GM12878 (cell line): ENCODE data around the gene SHISA9. TPM values are rescaled to one million over a fixed set of nuclear protein-coding genes. Genes with fewer than 3 reads are reported as not detected.
"Not testable (repeated sequence)": the region's sequence is repeated elsewhere in the genome, so short reads cannot be mapped to it uniquely, and the experiment has no call there.

ENCODE experiments used
- ATAC-seq: fragments of 200-7000 bp; cut with Tn5 transposase; 3 replicates; pipeline ENCODE4 v1.9.1; 2020; ENCODE audit warnings: mild to moderate bottlenecking, moderate library complexity
- BruUV-seq: library from RNA; stranded (reverse); fragments of 400-500 nt; replicated peaks from 2 replicates; lab custom pipeline; 2021; lab: Mats Ljungman, UMichigan
- CTCF ChIA-PET: fragments of 300-600 bp; sonication (Branson Sonifier 250); formaldehyde crosslinking; extraction: SDS; loops from one replicate; lab custom pipeline; 2021; ENCODE audit warnings: inconsistent platforms; lab: Yijun Ruan, JAX
- POLR2A ChIA-PET: fragments of 350-600 bp; formaldehyde crosslinking; extraction: SDS; loops from one replicate; lab custom pipeline; 2021; ENCODE audit warnings: inconsistent platforms; lab: Charles Lee
- RAD21 ChIA-PET: fragments of 300-600 bp; sonication (Branson Sonifier 250); formaldehyde crosslinking; loops from one replicate; lab custom pipeline; 2023; ENCODE audit warnings: antibody characterized with exemption; ENCODE audit not compliant: unreplicated experiment; lab: Charles Lee
- SMC1A ChIA-PET: fragments of 300-600 bp; sonication (Branson Sonifier 250); formaldehyde crosslinking; loops from one replicate; lab custom pipeline; 2023; ENCODE audit not compliant: unreplicated experiment, uncharacterized antibody; lab: Charles Lee
- DNase-seq: peaks from one replicate; pipeline ENCODE4 v3.0.0-alpha.2; 2011; ENCODE audit warnings: low read depth, low spot score
- FAIRE-seq: peaks from 3 replicates; lab custom pipeline; 2011; peaks lifted over from hg19 to GRCh38; lab: Jason Lieb, UNC
- H2AFZ ChIP-seq: 2 replicates; pipeline ENCODE4 v1.6.0; 2011; ENCODE audit warnings: low read depth, low read length, control low read depth; ENCODE audit not compliant: control insufficient read depth
- H3K27ac ChIP-seq: 2 replicates; pipeline ENCODE4 v1.5.1; 2011; ENCODE audit warnings: control low read depth; ENCODE audit not compliant: control insufficient read depth, insufficient read depth
- H3K27me3 ChIP-seq, 2 experiments: replicated peaks in 1 of 2; 2 replicates each; pipeline versions ENCODE4 v1.6.0 to v1.6.1; 2011; ENCODE audit warnings: low read length in 1 of 2; ENCODE audit not compliant: control insufficient read depth in 2 of 2, insufficient read depth in 2 of 2
- H3K36me3 ChIP-seq, 2 experiments: 2 replicates each; pipeline ENCODE4 v1.5.1; 2011; ENCODE audit warnings: low read length in 1 of 2; ENCODE audit not compliant: control insufficient read depth in 2 of 2, insufficient read depth in 2 of 2
- H3K4me1 ChIP-seq: 2 replicates; pipeline ENCODE4 v1.6.1; 2011; ENCODE audit warnings: mild to moderate bottlenecking, low read length, moderate library complexity, mixed read lengths; ENCODE audit not compliant: control insufficient read depth, insufficient read depth
- H3K4me2 ChIP-seq: 2 replicates; pipeline ENCODE4 v1.6.0; 2011; ENCODE audit warnings: control low read depth; ENCODE audit not compliant: control insufficient read depth, insufficient read depth
- H3K4me3 ChIP-seq: fragments of 200-600 bp; sonication (generic); 2 replicates; pipeline ENCODE4 v1.5.1; 2016
- H3K79me2 ChIP-seq: 2 replicates; pipeline ENCODE4 v1.6.0; 2011; ENCODE audit warnings: low read length; ENCODE audit not compliant: control insufficient read depth, insufficient read depth
- H3K9ac ChIP-seq: 2 replicates; pipeline ENCODE4 v1.8.0; 2011; ENCODE audit warnings: low read length, control low read depth, mixed read lengths; ENCODE audit not compliant: control insufficient read depth, insufficient read depth
- H3K9me3 ChIP-seq: replicated peaks from 3 replicates; pipeline ENCODE4 v1.5.1; 2011; ENCODE audit warnings: mild to moderate bottlenecking, low read length; ENCODE audit not compliant: control insufficient read depth, insufficient read depth
- H4K20me1 ChIP-seq: 2 replicates; pipeline ENCODE4 v1.6.0; 2011; ENCODE audit not compliant: control insufficient read depth, insufficient read depth
- EP300 ChIP-seq, 2 experiments: fragments of 150-350 bp in 1 of 2; IDR thresholded peaks; 2 replicates each; pipeline ENCODE4 v1.6.1; 2011 to 2012; ENCODE audit warnings: low read depth in 2 of 2, low read length in 2 of 2, borderline replicate concordance in 1 of 2, improper control_type of control experiment in 1 of 2, inconsistent platforms in 1 of 2; ENCODE audit not compliant: control insufficient read depth in 1 of 2
- FOS ChIP-seq: IDR thresholded peaks from 3 replicates; pipeline ENCODE4 v1.6.1; 2011; ENCODE audit warnings: borderline replicate concordance; ENCODE audit not compliant: insufficient read length; ENCODE audit errors: extremely low read depth
- WGBS: methylation state at CpG from one replicate; pipeline ENCODE4 v1.1.6; 2016; ENCODE audit warnings: low lambda C conversion rate; ENCODE audit not compliant: insufficient replicate concordance, insufficient coverage; ENCODE audit errors: missing lambda C conversion rate; 5-methylcytosine and 5-hydroxymethylcytosine counted together
- in situ Hi-C: fragments of 300-500 bp; cut with MboI; formaldehyde crosslinking; loops from 9 replicates; pipeline ENCODE4 v1.14.3; 2018; ENCODE audit warnings: mixed read lengths
- intact Hi-C: fragments of 100-400 bp; cut with micrococcal nuclease; formaldehyde crosslinking; loops from one replicate; pipeline ENCODE4 v1.14.2; 2022; ENCODE audit not compliant: unreplicated experiment
- polyA plus RNA-seq, 11 experiments: library from polyadenylated mRNA; depleted of rRNA in 4 of 11; unstranded in 6 of 11; stranded (reverse) in 5 of 11; fragments of >200 nt; fragmentation: Nextera tagmentation in 4 of 11; fragmentation: Illumina TruSeq in 1 of 11; extraction: Ambion mirVana in 4 of 11; extraction: Trizol in 1 of 11; gene quantifications; 1 replicate in 1 of 11; 2 replicates in 10 of 11; pipeline versions ENCODE4 v1.2.1 to v1.2.3, GENCODE V29; 2011 to 2016; ENCODE audit warnings: inconsistent platforms in 2 of 11, missing spikeins in 2 of 11, low read depth in 1 of 11
- total RNA-seq, 4 experiments: library from RNA; depleted of rRNA in 3 of 4; stranded (reverse); fragments of >200 nt in 3 of 4; fragmentation: Illumina TruSeq in 1 of 4; extraction: Trizol in 1 of 4; gene quantifications; 2 replicates each; pipeline versions ENCODE4 v1.2.1 to v1.2.3, GENCODE V29; 2013 to 2021

SHISA9 gene
- total and polyA plus RNA-seq, 10 of the 15 experiments (the other 5 are each of a cell fraction or from before 2014, with no cell fraction given) = 0.03 to 25.5 (median 0.07) TPM

DNA sequence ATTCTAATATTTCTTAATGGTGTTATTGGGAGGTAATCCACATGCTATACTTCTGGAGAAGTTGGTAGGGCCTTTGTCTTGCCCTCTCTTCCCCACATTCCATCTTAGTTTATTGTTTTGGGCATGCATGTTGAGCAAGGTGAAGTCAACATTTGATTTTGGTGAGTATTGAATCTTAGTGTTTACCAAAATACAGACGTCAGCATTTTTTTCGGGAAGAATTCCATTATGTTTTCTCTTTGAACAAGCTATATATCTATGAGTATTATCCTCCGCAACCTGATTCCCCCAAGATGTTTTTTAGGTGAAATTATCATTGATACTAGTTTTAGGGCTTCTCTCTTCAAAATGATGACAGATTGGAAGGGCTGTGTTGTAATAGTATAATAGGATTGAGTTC is 47.4 kb upstream of the SHISA9 start:
- in situ Hi-C loops (no loop called here), intact Hi-C loops (no loop called here)
- Histone ChIP-seq H3K9ac (no peak overlapping the region), H3K4me3 (no peak overlapping the region), H3K36me3 (no peaks in the 10 kb centered on the region), H3K27ac (no peak overlapping the region), H3K9me3 (peaks cover 1% of the 10 kb centered on the region; the same call in 1 of the 3 replicates), H3K4me2 (no peak overlapping the region), H4K20me1 (no peaks in the 10 kb centered on the region), H3K4me1 (no peaks in the 10 kb centered on the region), H3K79me2 (no peaks in the 10 kb centered on the region), H3K27me3 (no peaks in the 10 kb centered on the region), H2AFZ (no peak overlapping the region)
- RAD21 ChIA-PET = no interaction called here
- TF ChIP-seq EP300 (IDR thresholded peaks at IDR 0.05; ENCODE audit: borderline replicate concordance in 1 of 2, control insufficient read depth in 1 of 2, low read depth in 2 of 2, low read length in 2 of 2) (no peak), FOS (no peak)
- no TSS peak for BruUV-seq
- WGBS = 91% methylated on average over 3 of the region's 3 CpGs
- no peak for ATAC-seq
- POLR2A ChIA-PET = no interaction called here
- SMC1A ChIA-PET = no interaction called here
- FAIRE-seq = no peak
- DNase-seq = no peak
- CTCF ChIA-PET = no interaction called here

DNA sequence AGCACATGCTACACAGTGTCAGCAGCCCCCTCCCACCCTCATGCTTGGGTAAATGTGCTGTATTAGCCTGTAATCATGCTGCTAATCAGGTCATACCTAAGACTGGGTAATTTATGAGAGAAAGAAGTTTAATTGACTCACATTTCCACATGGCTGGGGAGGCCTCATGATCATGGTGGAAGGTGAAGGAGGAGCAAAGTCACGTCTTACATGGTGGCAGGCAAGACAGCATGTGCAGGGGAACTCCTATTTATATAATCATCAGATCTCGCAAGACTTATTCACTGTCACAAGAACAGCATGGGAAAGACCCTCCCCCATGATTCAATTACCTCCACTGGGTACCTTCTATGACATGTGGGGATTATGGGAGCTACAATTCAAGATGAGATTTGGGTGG is 44.0 kb upstream of the SHISA9 start:
- H3K27ac ChIP-seq, H3K79me2 ChIP-seq, DNase-seq, H2AFZ ChIP-seq, RAD21 ChIA-PET, H3K9ac ChIP-seq, H3K27me3 ChIP-seq, intact Hi-C loops, H3K4me2 ChIP-seq, H3K9me3 ChIP-seq, H3K4me1 ChIP-seq, H3K4me3 ChIP-seq, H4K20me1 ChIP-seq, FAIRE-seq, H3K36me3 ChIP-seq, SMC1A ChIA-PET, in situ Hi-C loops, BruUV-seq, ATAC-seq, POLR2A ChIA-PET: not testable (repeated sequence)
- 39% methylated on average over 2 of the region's 2 CpGs for WGBS
- CTCF ChIA-PET = interaction anchor here (0.9 kb wide), 1 partner anchor 73 kb away, joined by 3 read pairs; no protein-coding TSS in a partner anchor
